GM12875 (cell line): Measurements from ENCODE around the gene MLST8.

Experiments
- H3K4me3 ChIP-seq: one replicate; pipeline ENCODE4 v1.5.1; 2011; ENCODE audit warnings: low read depth, low read length, control low read depth
- CTCF ChIP-seq: IDR thresholded peaks from 2 replicates; pipeline ENCODE4 v1.5.1; 2011; ENCODE audit warnings: low read depth, mild to moderate bottlenecking, control low read depth, inconsistent platforms, low read length, moderate library complexity, borderline replicate concordance; ENCODE audit not compliant: insufficient read depth

The MLST8 gene

DNA sequence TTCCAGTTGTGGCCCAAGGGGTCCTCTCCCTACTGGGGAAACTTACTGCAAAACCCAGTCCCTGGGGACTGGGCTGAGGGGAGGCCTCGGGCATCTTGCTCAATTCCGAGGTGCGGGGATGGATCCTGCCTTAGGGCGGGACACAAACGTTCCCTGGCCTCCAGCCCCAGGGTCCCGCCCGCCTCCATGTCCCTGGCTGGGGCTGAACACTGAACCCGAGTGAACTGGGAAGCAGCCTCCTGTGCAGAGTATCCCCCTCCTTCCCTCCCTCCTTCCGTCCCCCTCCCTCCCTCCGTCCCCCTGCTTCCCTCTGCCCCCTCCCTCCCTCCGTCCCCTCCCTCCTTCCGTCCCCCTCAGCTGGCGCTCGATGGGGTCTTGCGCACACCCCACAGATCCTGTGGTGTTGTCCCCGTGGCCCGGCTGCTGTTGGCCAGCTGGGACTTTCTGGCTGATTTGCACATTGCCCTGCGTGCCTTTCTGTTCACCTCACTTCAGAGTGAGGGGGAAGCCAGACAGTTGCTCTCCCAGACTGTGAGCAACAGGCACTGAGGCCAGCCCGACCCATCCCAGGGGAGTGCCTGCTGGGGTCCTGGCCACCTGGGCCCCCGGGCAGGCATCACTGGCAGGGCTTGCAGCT lies 44.2 kb upstream of the MLST8 start:
- no peak overlapping the region for H3K4me3 ChIP-seq
- TF ChIP-seq CTCF: no peak

GRCh38 chr16:2161911-2162310 lies 43.3 kb upstream of the MLST8 start:
- no peak overlapping the region for H3K4me3 ChIP-seq
- TF ChIP-seq CTCF: no peak

GRCh38 chr16:2162676-2163118 lies 42.6 kb upstream of the MLST8 start:
- H3K4me3 ChIP-seq: no peak overlapping the region
- no peak for TF ChIP-seq CTCF

DNA sequence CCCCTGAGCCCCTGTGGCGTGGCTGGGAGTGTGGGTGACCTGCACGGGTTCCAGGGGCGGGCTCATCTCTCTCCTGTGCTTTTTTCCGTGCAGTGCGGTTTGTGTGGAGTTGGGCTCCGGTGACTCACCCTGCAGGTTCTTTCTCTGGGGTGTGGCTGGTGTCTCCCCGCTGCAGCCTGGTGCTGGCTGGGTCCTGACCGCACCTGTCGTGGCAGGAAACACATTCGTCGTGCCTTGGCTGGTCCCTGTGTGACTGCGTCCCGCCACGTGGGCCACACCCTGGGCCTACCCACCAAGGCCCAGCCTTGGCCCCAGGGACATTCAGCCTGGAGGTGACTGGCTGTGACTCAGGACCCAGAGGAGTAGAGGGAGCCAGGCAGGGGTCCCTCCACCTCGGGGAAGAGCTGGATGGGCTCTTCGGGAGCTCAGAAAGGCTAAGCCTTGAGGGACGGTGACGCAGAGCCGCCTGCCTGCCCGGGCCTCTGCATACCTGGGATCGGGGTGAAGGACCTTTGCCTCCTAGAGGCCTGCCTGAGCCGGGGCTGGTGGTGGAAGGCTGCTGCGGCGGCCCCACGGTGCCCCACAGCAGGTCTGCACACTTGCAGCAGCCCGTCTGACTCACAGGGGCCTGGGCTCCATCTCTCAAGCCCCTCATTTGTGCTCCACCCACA lies 41.9 kb upstream of the MLST8 start:
- no peak overlapping the region for H3K4me3 ChIP-seq
- no peak for TF ChIP-seq CTCF

DNA sequence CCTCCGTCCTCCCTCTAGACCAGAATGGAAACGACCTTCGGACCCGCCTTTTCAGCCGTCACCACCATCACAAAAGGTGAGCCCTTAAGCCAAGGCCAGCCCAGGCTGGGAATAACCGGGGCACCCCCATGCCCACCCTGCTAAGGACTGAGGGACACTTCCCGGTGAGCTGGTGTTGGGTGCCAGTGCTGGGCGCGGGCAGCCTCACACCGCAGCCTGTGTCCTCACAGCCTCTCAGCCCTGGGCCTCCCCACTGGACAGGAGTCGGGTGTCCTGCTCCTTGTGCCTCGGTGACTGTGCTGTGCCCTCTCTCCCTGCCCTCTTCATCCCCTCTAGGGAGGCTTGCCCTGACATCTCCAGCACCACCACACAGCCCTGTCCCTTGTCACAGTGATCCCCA lies 39.4 kb upstream of the MLST8 start:
- no peak overlapping the region for H3K4me3 ChIP-seq
- TF ChIP-seq CTCF: no peak

GRCh38 chr16:2166263-2167067 lies 38.8 kb upstream of the MLST8 start:
- no peak overlapping the region for H3K4me3 ChIP-seq
- no peak for TF ChIP-seq CTCF
